Midbrain (tissue), 1 donor: ENCODE data around the gene SPAG4.

Experiments
- DNase-seq: peaks from one replicate; lab custom pipeline; 2025; lab: John Stamatoyannopoulos, UW

Gene SPAG4

GRCh38 chr20:35599776-35600120 is 15.9 kb upstream of the SPAG4 start:
- no peak for DNase-seq

DNA sequence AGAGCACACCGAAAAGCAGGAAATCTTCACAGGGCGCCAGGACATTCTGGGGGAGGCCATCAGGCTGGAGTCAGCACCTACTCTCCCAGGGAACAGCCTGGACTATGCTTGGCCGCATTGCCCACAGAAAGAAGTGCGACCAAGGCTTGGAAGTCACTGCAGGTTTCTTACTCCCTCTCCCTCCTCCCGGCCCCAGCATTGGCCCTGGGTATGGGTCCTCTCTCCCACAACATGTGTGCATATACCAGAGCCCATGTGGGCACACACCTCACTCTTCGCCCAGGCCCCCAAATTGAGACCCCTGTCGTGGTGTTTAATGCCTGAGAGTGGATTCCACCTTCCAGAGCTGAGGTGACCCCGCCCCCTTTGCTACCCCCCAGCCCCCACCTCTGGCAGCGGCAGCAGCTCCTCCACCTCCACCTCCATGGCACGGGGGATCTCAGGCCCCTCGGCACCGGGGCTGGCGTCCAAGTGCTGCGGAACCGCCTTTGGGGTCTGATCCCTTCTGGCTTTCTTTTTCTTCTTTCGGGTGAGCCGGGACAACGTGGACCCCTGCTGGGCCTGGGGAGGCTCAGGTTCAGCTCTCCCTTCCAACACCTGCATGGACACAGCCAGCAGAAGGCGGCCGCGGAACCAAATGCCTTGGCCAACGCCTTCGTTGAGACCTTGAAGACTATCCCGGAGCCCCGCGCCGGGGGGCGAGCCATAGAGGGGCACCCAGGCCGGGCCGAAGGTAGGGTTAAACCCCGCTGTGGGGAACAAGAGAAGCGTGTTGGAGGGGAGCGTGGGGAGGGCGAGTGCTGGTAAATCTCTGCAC is 15.2 kb upstream of the SPAG4 start:
- DNase-seq = no peak

GRCh38 chr20:35600993-35601973 is 14.3 kb upstream of the SPAG4 start:
- DNase-seq = peak; percentile 37

DNA sequence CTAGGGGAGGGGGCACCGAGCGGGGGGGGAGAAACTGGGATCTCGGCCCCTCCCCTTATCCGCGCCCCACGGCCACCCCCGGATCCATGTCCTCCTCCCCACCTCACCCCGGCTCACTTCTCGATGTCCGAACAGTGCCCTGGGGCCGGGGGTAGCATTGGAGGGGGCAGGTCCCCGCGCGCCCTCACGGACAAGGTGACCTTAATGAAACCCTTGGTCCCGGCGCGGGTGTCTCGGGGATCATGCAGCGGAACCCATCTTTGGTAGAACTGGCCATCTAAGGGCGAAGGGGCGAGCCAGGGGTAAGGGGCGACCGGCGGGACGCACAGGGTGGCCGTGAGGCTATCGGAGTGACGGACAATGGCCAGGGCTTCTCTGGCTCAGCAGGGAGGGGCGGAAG is 13.6 kb upstream of the SPAG4 start:
- DNase-seq = no peak

GRCh38 chr20:35602851-35603495 is 12.7 kb upstream of the SPAG4 start:
- no peak for DNase-seq

DNA sequence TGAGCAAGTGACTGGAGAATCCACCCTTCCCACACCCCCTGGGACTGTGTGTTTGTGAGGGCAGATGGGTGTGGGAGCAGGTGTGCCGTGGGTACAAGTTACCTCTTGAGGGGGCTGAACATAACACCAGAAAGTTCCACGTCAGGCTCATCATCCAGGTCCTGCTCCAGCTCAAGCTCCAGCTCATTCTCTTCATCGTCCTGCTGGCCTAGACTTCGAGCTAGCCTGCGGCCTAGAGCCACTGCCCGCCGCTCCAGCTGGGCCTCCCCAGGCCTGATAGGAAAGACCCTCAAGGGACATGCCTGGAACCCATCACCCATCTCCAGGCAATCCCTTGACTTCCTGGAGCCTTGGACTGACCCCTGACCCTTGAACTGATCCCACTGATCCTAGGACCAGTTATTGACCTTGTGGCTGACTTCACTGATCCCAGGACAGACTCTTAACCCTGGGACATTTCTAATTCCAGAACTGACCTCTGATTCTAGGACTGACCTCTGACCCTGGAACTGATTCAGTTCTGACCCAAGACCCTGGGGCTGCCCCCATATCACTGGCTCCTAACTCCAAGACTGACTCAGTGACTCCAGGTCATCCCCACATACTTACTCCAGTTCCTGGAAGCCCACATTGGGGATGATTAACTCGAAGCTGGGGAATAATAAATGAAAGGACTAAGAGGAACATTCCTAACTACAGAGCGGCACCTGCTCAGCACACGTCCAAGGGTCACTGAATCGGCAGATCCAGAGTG is 11.8 kb upstream of the SPAG4 start:
- DNase-seq = no peak

DNA sequence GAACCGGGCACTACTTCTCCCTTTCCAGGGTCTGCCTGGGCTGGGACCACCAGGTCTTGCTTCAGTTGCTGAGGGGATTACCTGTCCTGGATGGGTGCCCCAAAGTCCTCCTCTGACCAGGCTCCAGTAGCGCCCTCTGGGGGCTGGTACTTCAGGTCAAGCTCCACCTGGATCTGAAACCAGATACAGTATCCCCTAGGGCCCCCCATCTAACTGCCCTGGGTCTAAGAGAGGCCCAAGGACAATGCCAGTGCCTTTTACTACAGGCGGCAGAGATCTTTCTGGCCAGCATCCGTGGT is 11.2 kb upstream of the SPAG4 start:
- no peak for DNase-seq

DNA sequence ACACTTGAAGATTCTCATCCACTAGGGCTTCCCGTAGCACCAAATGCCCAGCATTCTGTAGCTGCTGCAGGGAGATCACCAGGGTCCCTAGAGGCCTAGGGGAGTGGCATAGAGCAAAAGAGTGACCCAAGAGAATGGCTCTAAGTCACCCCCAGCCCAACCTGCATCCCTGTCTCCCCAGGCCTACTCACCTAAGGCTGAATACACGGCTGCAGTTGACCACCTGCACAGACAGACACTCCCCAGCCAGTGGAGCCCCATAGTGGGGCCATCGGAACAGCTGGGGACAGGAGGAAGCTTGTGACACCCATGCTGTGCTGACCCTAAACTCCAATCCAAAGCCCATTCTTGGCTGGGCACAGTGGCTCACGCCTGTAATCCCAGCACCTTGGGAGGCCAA is 9.5 kb upstream of the SPAG4 start:
- DNase-seq = no peak

DNA sequence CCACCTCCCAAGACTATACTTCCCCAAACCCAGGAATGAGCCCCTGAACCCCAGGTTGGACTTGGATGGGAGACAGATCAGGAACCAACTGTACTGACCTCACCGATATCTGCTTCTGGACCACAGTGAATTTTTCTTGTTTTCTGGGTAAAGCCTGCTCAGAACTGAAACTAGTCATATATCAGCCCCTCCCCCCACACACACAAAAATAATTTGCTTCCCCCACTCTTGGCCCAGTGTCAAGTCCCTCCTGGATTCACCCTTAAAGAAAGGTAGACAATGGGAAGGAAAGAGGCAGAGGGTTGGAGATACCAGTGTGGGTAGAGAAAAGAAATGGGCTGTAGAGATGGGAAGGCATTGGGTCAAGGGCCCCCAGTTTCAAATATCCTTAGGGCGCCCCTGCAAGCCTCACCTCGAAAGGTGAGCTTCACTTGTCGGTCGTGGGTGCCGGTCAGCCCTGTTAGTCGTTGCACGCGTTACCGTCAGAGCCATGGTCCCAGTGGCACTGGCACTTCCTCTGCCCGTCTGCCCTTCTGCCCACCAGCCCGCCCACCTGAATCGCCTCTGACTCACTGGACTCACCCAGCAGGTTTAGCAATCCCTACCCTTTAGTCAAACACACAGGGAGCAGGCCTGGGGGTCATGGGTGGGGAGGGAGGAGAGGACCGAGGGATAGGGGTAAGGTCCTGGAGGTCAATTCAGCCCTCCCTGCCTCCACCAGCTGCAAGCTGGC is 8.5 kb upstream of the SPAG4 start:
- no peak for DNase-seq

DNA sequence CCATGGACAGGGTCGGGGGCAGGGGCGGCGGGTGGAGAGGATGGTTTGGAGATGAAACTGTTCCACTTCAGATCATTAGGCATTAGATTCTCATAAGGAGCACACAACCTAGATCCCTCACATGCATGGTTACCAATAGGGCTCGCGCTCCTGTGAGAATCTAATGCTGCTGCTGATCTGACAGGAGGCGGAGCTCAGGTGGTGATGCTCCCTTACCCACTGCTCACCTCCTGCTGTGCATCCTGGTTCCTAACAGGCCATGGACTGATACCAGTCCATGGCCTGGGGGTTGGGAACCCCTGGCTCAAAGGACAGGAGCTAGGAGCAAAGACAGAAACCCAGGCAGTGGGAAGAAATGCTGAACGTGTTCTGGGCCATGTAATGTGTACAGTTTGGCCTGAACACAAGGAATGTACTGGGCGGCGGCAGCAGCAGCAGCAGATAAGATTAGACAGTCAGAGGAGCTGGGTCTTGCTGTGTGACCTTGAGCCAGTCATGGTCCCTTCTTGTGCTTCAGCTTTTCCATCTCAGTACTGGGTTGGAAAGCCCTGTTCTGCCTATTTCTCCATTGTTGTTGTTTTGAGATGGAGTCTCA is 4.7 kb upstream of the SPAG4 start:
- DNase-seq = no peak

GRCh38 chr20:35611482-35611881 is 4.1 kb upstream of the SPAG4 start:
- DNase-seq = no peak

GRCh38 chr20:35616465-35617396 is 1.1 kb downstream of the SPAG4 start:
- peak; percentile 11 for DNase-seq

GRCh38 chr20:35617397-35618262 is 2.0 kb downstream of the SPAG4 start:
- no peak for DNase-seq

- DNase-seq = no peak
These were observed 2.9 kb downstream of the SPAG4 start for GRCh38 chr20:35618263-35619131.

DNA sequence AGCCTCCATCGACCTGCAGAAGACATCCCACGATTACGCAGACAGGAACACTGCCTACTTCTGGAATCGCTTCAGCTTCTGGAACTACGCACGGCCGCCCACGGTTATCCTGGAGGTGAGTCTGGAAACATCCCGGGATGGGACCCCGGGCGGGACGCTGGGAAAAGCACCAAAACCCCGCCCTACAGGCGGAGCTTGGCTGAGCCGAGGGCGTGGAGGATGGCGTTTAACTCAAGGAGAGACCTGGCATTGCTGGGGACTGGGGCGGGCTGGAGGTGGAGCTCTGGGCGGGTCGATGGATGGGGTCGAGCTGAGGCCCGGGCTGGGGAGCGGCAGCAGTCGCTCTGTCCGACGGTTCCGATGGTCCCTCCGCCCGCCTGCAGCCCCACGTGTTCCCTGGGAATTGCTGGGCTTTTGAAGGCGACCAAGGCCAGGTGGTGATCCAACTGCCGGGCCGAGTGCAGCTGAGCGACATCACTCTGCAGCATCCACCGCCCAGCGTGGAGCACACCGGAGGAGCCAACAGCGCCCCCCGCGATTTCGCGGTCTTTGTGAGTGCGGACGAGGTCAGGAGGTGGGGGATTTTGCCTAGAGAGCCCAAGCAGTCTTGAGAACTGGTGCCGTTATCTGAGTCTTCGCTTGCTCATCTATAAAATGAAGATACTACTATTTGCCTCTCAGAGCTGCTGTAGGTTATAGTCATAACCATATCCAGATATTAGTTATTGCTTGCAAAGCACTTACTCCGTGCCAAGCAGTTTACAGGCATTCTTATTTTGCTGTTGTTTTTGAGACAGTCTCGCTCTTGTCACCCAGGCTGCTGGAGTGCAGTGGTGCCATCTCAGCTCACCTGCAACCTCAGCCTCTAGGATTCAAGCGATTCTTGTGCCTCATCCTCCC is 3.8 kb downstream of the SPAG4 start:
- peak; percentile 32 for DNase-seq

- no peak for DNase-seq
These were observed 5.4 kb downstream of the SPAG4 start for GRCh38 chr20:35620818-35621559.
